Limb (tissue), 2 donors: Measurements from ENCODE around the gene C11orf65.

Source experiments
- DNase-seq, 2 donors: peaks; one replicate each; pipeline ENCODE4 v3.0.0-alpha.2; 2016; ENCODE audit errors: extremely low spot score in 2 of 2

C11orf65 gene, protein sequence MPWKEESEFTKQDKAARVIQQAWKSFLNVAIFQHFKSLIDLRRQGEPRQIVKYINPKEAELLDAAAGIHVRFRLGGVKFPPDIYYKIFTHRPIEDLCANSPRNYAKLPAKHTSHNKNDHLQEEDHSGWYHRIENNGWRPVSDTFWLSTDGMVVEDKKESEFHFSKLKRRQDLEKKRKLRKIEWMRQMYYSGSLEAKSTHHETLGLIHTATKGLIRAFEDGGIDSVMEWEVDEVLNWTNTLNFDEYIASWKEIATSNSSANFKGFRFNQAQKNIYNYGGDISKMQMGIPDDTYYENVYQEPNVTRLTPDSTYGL

GRCh38 chr11:108467091-108467823 lies at the start of gene C11orf65:
Gene C11orf65 (minus strand): TSS chr11:108467529. CDS start chr11:108461559, 5,970 bp downstream.
- peak; percentile 97 for DNase-seq

GRCh38 chr11:108516125-108516524 lies 48.8 kb upstream of the C11orf65 start:
- DNase-seq = no peak

GRCh38 chr11:108512708-108513107 lies 45.4 kb upstream of the C11orf65 start:
- DNase-seq = no peak

DNA sequence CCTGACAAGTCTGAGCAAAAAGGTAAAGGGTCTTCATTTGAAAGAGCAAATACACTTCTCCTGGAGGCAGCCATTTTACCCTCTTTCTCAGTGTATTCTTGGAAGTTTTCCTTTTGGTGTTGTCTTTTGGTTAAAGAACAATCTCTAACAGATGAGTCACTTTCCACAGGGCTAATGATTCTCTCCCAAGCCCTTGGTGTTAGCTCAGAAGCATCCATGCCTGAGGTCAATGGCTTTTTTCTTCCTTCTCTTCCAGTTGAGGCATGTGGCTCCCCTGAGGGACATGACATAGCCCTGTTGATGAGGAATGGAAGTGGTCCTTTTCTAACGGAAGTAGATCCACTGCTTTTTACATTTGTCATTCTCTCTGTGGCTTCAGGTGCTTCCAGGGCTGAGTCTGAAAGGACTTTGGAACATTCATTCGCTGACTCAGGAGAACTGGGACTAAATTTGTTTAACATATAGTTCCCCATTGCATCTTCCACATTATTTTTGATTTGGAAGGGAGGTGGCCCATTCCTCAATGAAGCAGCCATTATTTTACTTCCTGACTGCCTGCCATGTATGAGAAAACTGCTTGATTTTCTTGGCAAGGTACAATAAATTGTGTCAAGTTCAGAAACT lies 44.6 kb upstream of the C11orf65 start:
- DNase-seq = no peak

GRCh38 chr11:108508653-108509593 lies 41.6 kb upstream of the C11orf65 start:
- no peak for DNase-seq

DNA sequence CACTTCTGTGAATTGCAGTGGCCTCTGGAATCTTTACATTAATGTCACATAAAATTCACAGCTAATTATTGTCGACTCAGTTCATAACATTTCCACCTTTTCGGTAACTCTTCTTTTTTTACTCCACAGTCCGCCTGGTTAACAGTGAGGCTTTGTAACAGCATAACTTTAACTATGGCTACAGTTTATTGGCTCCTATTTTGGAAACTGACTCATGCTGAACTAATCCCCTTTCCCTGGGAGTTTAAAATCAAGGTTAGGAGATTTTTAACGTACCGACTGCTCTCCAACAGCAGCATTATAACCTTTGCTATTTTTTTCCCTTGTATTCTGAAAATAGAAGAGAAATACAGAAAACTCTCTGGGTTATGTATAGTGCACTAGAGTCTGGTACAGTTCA lies 34.1 kb upstream of the C11orf65 start:
- no peak for DNase-seq

DNA sequence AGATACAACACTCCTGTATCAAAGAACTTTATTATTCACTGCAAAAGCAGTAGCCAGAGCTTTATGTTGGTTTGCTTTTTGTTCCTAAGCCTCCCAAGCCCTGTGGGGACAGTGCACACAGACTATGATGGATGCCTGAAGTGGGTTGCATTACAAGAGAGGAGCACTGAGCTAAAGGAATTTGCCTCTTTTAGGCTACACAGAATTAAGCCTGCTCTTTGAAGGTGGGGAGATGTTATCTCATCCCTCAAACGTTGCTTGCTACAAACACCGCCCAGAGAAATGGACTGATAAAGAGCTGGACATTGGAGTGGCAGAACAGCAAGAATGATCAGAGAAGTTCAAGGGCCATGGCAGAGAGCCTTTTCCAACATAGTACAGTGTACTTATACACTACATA lies 33.4 kb upstream of the C11orf65 start:
- no peak for DNase-seq

DNA sequence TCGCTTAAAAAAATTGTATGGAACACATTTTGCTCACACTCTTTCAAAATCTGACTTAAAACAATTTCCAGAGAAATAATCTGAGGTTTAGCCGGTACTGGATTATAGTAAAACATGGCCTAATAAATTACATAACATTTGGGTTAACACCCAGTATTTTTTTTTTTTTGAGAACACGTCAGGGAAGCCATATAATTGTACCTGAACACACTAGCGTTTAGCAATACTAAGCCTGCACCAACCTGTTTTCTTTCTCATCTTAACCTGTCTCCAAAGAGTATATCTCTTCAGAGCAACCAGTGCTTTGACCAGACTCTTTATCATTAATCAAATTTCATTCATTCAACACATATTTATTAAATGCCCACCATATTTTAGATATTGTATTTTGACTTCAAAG lies 32.8 kb upstream of the C11orf65 start:
- no peak for DNase-seq

DNA sequence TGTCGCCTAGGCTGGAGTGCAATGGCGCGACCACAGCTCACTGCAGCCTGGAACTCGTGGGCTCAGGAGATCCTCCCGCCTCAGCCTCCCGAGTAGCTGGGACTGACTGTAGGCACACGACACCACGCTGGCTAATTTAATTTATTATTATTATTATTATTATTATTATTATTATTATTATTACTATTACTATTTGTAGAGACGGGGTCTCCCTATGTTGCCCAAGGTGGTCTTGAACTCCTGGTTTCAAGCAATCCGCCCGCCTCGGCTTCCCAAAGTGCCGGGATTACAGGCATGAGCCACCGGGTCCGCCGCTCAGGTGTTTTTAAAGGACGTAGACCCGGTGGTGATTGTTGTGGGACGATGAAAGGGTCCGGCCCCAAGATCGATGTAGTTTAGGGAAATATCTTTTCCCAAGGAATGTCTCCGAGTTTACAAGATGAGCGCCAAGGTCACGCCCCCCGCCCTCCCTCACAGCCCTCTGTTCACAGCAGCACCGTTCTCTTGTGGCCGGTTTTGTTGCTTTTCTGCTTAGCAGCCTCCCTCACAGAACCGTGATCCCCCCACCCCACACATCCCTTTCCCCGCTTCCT lies 31.6 kb upstream of the C11orf65 start:
- DNase-seq = peak in 1 of 2 donors; percentile 40

DNA sequence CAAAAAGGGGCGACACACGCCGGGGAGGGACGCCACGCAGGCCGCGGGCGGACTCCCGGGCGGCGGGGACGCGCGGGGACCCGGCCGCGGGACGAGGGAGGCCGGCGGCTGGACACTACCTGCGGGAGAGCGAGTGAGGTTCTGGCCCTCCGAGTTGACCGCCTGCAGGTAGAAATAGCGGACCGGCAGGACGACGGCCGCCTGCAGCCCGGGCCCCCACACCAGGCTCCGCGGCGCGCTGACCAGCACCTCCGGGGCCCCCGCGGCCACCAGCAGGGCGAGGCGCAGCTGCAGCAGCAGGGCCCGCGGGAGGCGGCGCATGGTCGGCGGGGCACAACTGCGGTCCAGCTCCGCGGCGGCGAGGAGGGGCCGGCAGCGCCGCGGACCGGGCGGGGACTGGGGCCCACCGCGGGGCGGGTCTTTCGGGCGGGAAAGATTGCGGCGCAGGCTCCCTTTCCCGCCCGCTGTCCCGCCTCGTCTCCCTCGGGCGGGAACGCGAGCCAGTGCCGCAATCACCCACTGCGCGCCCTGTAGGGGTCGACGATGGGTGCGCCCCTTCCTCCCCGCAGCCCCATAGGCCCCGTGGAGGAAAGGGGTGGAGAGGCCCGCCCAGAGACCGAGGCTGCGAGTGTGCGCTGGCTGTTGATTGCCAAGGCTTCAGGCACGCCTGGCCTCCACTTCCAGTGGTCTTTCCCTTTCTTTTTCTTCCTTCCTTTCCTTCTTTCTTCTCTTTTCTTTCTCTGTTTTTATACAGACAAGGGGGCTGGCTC lies 30.9 kb upstream of the C11orf65 start, which contains the start of gene POGLUT3:
TSS of gene POGLUT3 (minus strand) at position 339 of the 770 bp plus-strand sequence. CDS start at position 321, 18 bp downstream.
- DNase-seq = peak; percentile 73 to 86

DNA sequence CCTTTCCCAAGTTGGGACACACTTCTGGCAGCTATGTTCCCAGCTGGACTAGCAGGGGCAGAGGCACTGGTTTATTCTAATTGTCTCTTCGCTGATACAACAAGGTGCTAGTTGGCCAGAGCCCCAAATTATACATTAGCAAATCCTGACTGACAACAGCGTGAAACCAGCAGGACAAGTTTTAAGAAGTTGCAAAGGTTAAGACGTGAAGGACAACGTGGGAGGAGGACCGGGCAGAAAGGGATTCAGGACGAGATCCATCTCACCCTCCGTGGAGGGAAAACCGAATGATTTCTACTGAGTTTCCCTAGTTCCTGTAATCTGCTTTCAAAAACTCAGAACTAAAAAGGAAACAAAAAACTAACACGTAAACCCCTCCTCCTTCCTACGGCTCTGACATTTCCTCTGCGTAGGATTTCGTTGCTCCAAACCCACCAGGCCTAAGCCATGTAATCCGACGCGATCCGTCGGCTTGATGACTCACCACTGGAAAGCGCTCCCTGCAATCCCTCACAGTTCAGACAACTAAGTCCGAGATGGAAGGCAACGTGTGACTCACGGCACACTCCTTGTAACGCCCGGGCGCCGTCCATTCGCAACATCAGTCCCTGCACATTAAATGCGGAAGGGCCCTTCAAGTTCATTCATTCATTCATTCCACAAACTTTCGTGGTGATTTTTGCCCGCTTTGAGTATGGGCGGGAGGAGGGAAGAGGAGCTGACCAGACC lies 30.2 kb upstream of the C11orf65 start:
- peak; percentile 85 to 93 for DNase-seq

DNA sequence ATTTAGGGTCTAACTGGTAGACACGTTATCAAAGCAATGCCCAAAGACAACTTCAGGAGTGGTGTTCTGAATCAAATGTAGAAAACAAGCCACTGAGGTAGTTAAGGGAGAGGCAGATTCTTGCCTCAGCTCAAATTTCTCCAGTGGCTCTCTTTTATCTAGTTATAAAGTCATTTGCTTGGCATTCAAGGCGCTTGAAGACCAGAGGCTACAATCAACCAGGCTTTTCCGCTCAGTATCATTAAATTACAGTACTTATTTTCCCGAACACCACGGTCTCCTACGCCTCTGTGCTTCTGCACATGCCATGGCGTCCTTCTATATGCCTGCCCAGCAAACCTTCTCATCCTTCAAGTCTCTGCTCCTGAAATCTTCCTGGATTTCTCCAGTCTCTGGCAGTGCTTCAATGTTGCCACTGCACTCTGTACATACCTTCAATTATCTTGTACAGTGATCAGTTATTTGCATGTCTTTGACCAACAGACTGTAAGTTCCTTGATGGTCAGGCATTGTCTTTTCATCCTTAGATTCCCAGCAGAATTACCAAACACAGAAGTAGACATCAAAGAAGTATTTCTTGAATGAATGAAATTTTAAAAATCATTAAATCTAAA lies 29.4 kb upstream of the C11orf65 start:
- DNase-seq = no peak

DNA sequence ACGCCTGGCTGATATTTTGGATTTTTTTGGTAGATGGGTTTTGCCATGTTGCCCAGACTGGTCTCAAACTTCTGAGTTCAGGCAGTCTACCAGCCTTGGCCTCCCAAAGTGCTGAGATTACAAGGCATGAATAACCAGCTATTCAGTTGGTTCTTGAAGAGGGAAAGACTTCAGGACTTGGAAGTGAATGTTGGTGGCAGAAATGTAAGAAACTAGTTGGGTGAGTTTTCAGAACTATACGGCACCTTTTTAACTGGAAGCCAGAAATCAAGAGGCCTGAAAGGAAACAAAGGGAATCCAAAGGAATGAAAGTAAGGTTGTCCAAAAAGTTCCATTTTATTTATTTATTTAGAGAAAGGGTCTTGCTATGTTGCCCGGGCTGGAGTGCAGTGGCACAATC lies 28.0 kb upstream of the C11orf65 start:
- no peak for DNase-seq

DNA sequence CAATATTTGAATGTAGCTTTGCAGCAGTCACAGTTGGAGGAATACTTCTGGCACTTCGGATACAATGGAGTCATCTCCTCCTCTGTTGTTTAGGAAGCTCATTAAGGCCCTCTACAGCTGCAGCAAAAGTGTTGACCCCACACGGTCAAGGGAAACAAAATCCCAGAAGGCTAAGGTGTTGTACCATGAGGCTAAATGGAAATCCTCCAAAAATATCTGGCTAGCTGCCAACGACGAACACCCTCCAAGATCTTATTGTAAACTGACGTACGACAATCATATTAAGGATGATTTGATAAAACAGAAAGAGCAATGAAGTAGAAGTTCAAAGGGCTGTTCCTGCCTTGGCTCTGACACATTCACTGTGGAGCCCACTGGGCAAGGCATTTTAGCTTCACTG lies 26.9 kb upstream of the C11orf65 start:
- no peak for DNase-seq

DNA sequence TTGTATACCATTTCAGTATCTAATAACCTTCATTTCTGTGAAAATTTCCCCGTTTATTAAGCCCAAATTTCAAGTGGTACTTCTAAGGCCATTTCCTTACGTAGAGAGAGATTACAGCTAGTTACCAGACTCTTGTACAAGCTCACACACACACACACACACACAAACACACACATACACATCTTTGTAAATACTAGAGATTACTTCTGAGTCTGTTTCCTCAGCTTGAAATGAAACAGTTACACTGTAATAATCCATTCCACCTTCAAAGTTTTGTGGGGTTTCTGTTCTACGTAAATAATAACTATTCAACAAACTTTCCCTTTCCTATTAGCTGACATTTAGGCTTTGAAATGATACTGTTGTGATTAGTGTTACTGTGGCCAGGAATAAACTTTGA lies 24.6 kb upstream of the C11orf65 start:
- DNase-seq = no peak

- no peak for DNase-seq
Observed at GRCh38 chr11:108486828-108487227, 19.5 kb upstream of the C11orf65 start.

DNA sequence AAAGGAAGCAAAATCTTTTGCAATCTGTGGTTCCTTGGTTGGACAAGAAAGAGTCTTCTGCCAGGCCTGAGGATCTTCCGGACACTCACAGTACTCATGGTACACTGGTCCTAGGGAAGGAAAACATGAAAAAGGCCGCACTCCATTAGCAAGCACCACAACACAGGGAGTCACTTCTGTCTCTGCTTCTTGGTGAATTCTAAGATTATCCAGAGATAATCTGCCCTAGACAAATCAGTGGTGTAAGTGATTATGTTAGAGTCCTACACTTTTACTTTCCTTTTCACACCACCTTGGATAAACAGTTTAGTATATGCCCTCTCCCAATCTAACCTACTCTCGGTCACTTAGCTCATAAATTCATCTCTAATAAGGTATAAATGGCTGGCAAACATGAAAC lies 19.0 kb upstream of the C11orf65 start:
- DNase-seq = no peak

DNA sequence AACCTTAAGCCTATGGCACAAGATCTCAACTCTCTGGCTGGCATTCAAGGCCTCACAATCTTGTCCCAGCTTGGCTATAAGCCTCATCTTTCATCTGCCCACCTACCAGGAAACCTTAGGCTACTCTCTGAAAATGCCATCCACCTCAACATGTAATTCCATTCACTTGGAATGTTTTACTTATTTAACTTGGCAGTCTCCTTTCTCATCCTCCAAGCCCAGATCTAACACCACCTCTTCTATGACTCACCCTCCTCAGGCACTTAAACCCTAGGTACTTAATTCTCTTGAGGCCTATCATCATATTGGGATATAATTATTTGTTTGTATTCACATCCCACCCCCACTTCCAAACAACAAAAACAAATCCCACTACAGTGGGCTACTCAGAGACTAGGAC lies 15.8 kb upstream of the C11orf65 start:
- DNase-seq = no peak
